Skeletal muscle tissue (tissue), 4 donors: ENCODE results near the gene CLASP1. TPM values are rescaled to one million over a fixed set of nuclear protein-coding genes. Genes with fewer than 3 reads are reported as not detected.
"Not testable (repeated sequence)": the region's sequence is repeated elsewhere in the genome, so short reads cannot be mapped to it uniquely, and the experiment has no call there.

Experiments used
- H3K27ac ChIP-seq: one replicate; pipeline ENCODE4 v1.7.0; 2013; ENCODE audit warnings: mild to moderate bottlenecking, low read depth, low read length, inconsistent platforms
- H3K27me3 ChIP-seq, 3 donors: one replicate each; pipeline ENCODE4 v1.7.0; 2013; ENCODE audit warnings: low read length in 3 of 3; ENCODE audit not compliant: control insufficient read depth in 3 of 3, insufficient read depth in 3 of 3
- H3K36me3 ChIP-seq, 3 donors: one replicate each; pipeline ENCODE4 v1.7.0; 2013; ENCODE audit warnings: low read length in 3 of 3; ENCODE audit not compliant: control insufficient read depth in 3 of 3, insufficient read depth in 3 of 3
- H3K4me1 ChIP-seq, 3 donors: one replicate each; pipeline ENCODE4 v1.7.0; 2013; ENCODE audit warnings: low read length in 3 of 3, mild to moderate bottlenecking in 3 of 3; ENCODE audit not compliant: control insufficient read depth in 3 of 3, insufficient read depth in 3 of 3
- H3K4me3 ChIP-seq, 3 donors: one replicate each; pipeline ENCODE4 v1.7.0; 2013; ENCODE audit warnings: low read length in 3 of 3
- H3K9ac ChIP-seq, 3 donors: one replicate each; pipeline ENCODE4 v1.7.0; 2013; ENCODE audit warnings: low read length in 3 of 3, mild to moderate bottlenecking in 3 of 3, moderate library complexity in 2 of 3, low read depth in 1 of 3
- H3K9me3 ChIP-seq, 3 donors: one replicate each; pipeline ENCODE4 v1.7.0; 2013; ENCODE audit warnings: low read length in 3 of 3; ENCODE audit not compliant: control insufficient read depth in 3 of 3
- total RNA-seq: library from RNA; depleted of rRNA; stranded (reverse); fragments of >200 nt; gene quantifications from one replicate; pipeline ENCODE4 v1.2.3, GENCODE V29; 2014
- donor health status: Osteomylitis.

CLASP1 gene
- total RNA-seq, 1 donor from 2014 or later = 74.1 TPM

DNA sequence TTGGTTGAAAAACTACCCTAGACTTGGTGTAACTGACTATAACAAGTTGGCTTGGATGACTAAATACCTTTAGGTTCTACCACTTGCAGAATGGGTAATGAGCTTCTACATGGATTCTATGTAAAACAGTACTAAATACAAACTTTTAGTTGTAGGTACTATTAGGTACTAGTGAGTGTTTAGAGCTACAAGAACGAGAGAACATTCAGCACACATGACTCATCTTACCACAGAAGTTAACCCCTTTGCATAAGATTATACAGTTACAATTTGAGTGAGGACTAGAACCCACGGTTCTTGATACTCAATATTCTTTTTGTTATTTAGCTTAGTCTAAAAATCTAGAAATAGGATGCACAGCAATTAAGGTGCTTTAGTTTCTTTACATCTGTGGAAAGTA lies 262.6 kb downstream of the CLASP1 start:
- Histone ChIP-seq H3K9me3 (no peaks in the 10 kb centered on the region), H3K27me3 (no peaks in the 10 kb centered on the region), H3K4me3 (no peak overlapping the region), H3K27ac (no peak overlapping the region), H3K4me1 (peaks cover 0 to 5% (median 5%) of the 10 kb centered on the region in 3 donors), H3K9ac (no peak overlapping the region), H3K36me3 (peaks cover 24 to 52% (median 40%) of the 10 kb centered on the region in 3 donors)

DNA sequence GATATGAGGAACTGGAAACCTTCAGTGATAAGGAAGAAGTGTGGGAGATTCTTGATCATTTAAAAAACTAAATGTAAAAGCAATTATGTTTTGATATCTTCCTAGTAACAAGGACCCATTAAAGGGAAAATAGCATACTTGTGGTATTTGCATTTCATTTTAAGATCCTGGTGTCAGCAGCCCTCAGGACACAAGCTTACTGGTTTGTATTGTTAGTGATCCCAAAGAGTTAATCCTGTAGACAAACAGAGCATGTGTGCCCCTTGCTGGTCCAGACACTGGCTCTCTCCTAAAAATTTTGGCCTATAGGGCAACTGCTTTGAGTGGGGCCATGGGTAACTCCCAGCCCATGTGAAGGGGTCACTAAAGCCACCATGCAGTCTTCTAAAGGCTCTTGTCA lies 263.2 kb downstream of the CLASP1 start:
- no peak overlapping the region for H3K4me3 ChIP-seq
- no peaks in the 10 kb centered on the region for H3K27me3 ChIP-seq
- H3K27ac ChIP-seq = no peak overlapping the region
- peaks cover 0 to 5% (median 5%) of the 10 kb centered on the region in 3 donors for H3K4me1 ChIP-seq
- H3K9me3 ChIP-seq = no peaks in the 10 kb centered on the region
- peaks cover 28 to 55% (median 44%) of the 10 kb centered on the region in 3 donors for H3K36me3 ChIP-seq
- no peak overlapping the region for H3K9ac ChIP-seq

DNA sequence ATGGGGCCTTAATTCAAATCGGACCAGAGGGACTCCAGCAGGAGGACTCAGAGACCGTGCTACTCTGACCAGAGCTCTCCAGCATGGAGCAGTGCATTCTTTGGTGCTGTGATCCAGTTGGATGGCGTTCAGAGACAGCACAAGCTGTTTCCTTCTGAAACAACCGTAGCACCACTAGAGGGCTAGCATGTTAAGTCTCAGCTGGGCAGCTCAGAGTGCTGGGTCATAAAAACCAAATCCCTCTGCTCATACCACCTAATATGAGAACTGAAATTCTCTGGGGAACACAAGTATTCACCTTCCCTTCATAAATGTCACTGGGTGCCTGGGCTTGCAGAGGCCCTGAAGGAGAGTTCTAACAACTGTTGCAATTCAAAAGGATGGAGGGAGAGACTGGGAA lies 266.5 kb downstream of the CLASP1 start:
- peaks cover 36 to 71% (median 52%) of the 10 kb centered on the region in 3 donors for H3K36me3 ChIP-seq

DNA sequence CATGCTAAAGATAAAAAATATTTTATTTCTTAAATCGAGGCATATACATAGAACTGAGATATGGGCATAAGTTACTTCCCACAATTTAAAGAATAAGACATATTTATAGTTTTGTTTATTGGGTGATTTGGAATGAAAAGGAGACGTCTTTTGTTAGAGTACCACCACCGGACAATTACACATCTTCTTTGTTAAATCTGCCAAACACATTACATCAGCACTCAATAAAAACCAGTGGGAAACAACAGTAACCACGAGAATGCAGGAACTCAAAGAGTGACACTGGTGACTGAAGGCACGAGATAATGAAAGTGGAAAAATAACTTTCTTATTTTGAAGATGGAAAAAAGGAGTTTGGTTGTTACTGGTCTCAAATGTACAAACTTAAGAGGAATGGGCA lies 271.6 kb downstream of the CLASP1 start:
- Histone ChIP-seq H3K4me3 (no peak overlapping the region), H3K27ac (no peak overlapping the region), H3K36me3 (peaks cover 28 to 60% (median 52%) of the 10 kb centered on the region in 3 donors), H3K4me1 (no peaks in the 10 kb centered on the region), H3K27me3 (no peaks in the 10 kb centered on the region), H3K9ac (no peak overlapping the region), H3K9me3 (no peaks in the 10 kb centered on the region)

More for the DNA sequence above, 266.5 kb downstream of the CLASP1 start:
- no peaks in the 10 kb centered on the region for H3K9me3 ChIP-seq
- H3K4me3 ChIP-seq = no peak overlapping the region
- no peak overlapping the region for H3K27ac ChIP-seq
- no peaks in the 10 kb centered on the region for H3K27me3 ChIP-seq
- H3K9ac ChIP-seq = no peak overlapping the region
- H3K4me1 ChIP-seq = peaks cover 0 to 5% (median 5%) of the 10 kb centered on the region in 3 donors

DNA sequence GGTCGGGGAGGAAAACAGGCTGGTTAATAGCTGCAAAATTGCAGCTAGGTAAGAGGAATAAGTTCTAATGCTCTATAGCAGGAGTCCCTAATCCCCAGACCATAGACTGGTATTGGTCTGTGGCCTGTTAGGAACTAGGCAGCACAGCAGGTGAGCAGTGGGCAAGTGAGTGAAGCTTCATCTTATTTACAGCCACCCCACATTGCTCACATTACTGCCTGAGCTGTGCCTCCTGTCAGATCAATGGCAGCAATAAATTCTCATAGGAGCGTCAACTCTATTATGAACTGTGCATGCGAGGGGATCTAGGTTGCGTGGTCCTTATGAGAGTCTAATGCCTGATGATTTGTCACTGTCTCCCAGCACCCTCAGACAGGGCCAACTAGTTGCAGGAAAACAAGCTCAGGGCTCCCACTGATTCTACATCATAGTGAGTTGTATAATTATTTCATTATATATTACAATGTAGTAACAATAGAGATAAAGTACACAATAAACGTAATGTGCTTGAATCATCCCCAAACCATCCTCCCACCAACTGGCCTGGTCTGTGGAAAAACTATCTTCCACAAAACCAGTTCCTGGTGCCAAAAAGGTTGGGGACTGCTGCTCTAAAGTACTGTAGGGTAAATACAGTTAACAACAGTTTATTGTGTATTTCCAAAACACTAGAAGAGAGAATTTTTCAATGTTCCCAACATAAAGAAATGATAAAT lies 272.6 kb downstream of the CLASP1 start:
- no peaks in the 10 kb centered on the region for H3K27me3 ChIP-seq
- peaks cover 22 to 57% (median 48%) of the 10 kb centered on the region in 3 donors for H3K36me3 ChIP-seq
- no peak overlapping the region for H3K27ac ChIP-seq
- H3K9me3 ChIP-seq = no peaks in the 10 kb centered on the region
- H3K4me3 ChIP-seq = no peak overlapping the region
- no peak overlapping the region for H3K9ac ChIP-seq
- H3K4me1 ChIP-seq = no peaks in the 10 kb centered on the region

DNA sequence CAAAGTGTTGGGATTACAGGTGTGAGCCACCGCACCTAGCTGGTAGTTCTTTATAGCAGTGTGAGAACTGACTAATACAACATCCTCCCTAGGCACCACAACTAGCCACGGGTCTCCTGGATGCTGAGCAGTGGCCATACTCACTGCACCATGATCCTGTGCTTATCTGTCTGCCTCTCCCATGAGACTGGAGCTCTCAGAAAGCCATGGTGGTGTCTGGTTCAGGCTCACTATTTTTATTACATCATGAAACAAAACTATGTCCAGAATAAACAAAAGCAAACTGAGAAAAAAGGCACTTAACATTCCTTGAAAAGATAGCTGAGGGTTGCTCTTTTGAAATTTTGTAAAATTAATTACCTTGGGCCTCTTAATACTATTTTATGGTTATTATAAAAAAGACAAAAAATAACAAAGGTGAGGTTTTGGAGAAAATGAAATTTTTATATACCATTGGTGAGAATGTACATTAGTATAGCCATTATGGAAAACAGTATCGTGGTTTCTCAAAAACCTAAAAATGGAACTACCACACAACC lies 273.6 kb downstream of the CLASP1 start:
- no peaks in the 10 kb centered on the region for H3K9me3 ChIP-seq
- peaks cover 18 to 53% (median 44%) of the 10 kb centered on the region in 3 donors for H3K36me3 ChIP-seq
- no peak overlapping the region for H3K27ac ChIP-seq
- no peak overlapping the region for H3K4me3 ChIP-seq
- H3K27me3 ChIP-seq = no peaks in the 10 kb centered on the region
- H3K4me1 ChIP-seq = no peaks in the 10 kb centered on the region
- no peak overlapping the region for H3K9ac ChIP-seq

DNA sequence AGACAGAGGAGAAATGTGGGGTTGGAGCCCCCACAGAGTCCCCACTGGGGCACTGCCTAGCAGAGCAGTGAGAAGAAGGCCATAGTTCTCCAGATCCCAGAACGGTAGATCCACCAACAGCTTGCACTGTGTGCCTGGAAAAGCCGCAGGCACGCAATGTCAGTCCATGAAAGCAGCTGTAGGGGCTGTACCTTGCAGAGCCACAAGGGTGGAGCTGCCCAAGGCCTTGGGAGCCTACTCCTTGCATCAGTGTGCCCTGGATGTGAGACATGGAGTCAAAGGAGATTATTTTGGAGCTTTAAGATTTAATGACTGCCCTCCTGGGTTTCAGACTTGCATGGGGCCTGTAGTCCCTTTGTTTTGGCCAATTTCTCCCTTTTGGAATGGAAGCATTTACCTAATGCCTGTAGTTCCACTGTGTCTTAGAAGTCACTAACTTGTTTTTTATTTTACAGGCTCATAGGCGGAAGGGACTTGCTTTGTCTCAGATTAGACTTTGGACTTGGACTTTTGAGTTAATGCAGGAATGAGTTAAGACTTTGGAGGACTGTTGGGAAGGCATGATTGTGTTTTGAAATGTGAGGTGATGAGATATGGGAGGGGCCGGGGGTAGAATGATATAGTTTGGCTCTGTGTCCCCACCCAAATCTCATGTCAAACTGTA lies 274.7 kb downstream of the CLASP1 start:
- not testable (repeated sequence) for H3K4me1 ChIP-seq, H3K9me3 ChIP-seq, H3K9ac ChIP-seq, H3K27me3 ChIP-seq, H3K27ac ChIP-seq, H3K4me3 ChIP-seq
- peaks cover 12 to 48% (median 38%) of the 10 kb centered on the region in 3 donors for H3K36me3 ChIP-seq

DNA sequence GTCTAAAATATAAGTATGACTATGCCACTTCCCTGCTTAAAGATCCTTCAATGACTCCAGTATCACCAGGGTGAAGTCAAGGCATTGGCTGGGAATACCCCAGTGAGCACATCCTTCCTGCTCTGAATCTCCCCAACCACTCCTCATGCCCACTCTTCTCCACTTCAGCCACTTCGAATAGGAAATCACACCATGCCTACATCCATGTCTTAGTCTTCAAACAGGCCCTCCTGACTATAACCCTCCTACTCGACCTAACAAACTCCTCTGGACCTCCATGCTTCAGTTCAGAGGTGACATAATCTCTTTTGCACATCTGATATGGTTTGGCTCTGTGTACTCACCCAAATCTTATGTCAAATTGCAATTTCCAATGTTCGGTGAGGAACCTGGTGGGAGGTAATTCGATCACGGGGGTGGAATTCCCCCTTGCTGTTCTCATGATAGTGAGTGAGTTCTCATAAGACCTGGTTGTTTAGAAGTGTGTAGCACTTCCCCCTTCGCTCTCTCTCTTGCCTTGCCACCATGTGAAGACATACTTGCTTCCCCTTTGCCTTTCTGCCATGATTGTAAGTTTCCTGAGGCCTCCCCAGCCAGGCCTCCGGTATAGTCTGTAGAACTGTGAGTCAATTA lies 276.4 kb downstream of the CLASP1 start:
- Histone ChIP-seq H3K9me3 (no peaks in the 10 kb centered on the region), H3K36me3 (peaks cover 11 to 55% (median 38%) of the 10 kb centered on the region in 3 donors), H3K4me3 (no peak overlapping the region), H3K4me1 (no peaks in the 10 kb centered on the region), H3K27me3 (no peaks in the 10 kb centered on the region), H3K9ac (no peak overlapping the region), H3K27ac (no peak overlapping the region)

DNA sequence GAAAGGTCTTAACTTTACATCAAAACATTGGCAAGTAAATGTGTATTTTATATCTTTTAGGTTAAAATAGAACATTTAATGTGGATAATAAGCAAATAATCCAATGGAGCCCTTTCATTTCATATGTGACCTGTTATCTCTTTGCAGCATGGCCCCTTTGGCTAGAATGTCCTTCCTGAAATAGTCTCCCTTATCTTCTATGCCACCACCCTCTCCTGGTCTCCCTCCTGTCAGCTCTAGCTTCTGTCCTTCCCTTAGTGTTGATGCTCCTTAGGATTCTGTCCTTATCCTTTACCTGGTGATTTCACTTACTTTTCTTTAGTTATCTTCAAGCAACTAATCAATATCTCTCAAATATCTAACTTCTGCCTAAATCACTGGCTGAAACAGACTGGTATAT lies 277.2 kb downstream of the CLASP1 start:
- Histone ChIP-seq H3K4me1 (no peaks in the 10 kb centered on the region), H3K27ac (no peak overlapping the region), H3K36me3 (peaks cover 14 to 56% (median 43%) of the 10 kb centered on the region in 3 donors), H3K9me3 (no peaks in the 10 kb centered on the region), H3K27me3 (no peaks in the 10 kb centered on the region), H3K4me3 (no peak overlapping the region), H3K9ac (no peak overlapping the region)

DNA sequence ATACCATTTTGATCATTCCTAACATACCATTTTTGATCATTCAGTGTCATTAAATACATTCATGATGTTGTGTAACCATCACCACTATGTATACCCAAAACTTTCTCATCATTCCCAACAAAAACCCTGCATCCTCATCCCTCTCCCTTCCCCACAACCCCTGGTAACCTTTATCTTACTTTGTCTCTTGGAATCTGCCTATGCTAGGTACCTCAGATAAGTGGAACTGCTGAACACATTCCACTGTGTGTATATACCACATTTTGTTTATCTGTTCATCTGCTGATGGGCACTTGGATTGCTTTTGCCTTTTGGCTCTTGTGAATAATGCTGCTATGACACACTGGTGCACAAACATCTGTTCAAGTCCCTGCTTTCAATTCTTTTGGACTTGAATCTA lies 280.4 kb downstream of the CLASP1 start:
- H3K36me3 ChIP-seq = peaks cover 19 to 64% (median 44%) of the 10 kb centered on the region in 3 donors

More for the DNA sequence above, 280.4 kb downstream of the CLASP1 start:
- no peak overlapping the region for H3K4me3 ChIP-seq
- H3K9ac ChIP-seq = no peak overlapping the region
- H3K27ac ChIP-seq = no peak overlapping the region
- peaks cover 0 to 7% (median 4%) of the 10 kb centered on the region in 3 donors for H3K4me1 ChIP-seq
- H3K27me3 ChIP-seq = no peaks in the 10 kb centered on the region
- no peaks in the 10 kb centered on the region for H3K9me3 ChIP-seq
